ENCODE measurements around the gene B4GALT5.
"Not testable (repeated sequence)": the region's sequence is repeated elsewhere in the genome, so short reads cannot be mapped to it uniquely, and the experiment has no call there.

The B4GALT5 gene

GRCh38 chr20:49729780-49730179, 16.1 kb upstream of the B4GALT5 start:
- peak; percentile 68 for DNase-seq

DNA sequence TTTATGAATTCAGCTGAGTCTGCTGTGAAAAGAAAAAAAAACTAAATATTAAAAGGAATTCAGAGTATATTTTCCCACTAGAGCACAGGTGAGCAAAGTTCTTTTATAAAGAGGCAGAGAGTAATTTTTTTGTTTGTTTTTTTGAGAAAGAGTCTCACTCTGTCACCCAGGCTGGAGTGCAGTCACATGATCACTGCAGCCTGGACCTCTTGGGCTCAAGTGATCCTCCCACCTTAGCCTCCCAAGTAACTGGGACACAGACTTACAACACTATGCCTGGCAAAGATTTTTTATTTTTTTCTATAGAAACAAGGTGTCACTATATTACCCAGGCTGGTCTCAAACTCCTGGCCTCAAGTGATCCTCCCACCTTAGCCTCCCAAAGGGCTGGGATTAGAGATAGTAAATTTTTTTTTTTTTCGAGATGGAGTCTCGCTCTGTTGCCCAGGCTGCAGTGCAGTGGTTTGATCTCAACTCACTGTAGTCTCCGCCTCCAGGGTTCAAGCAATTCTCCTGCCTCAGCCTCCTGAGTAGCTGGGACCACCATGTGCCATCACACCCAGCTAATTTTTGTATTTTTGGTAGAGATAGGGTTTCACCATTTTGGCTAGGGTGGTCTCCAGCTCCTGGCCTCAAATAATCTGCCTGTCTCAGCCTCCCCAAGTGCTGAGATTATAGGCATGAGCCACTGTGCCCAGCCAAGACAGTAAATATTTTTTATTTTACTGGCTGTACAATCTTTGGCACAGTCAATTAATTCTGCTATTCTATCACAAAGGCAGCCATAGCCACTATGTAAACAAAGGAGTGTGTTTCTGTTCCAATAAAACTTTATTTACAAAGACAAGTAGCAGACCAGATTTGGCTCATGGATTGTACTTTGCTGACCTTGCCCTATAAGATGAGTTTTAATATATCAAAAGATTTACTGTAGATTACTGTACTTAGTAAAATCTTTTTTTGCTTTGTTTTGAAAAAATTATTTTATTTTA, 14.5 kb upstream of the B4GALT5 start:
- DNase-seq, result no peak

DNA sequence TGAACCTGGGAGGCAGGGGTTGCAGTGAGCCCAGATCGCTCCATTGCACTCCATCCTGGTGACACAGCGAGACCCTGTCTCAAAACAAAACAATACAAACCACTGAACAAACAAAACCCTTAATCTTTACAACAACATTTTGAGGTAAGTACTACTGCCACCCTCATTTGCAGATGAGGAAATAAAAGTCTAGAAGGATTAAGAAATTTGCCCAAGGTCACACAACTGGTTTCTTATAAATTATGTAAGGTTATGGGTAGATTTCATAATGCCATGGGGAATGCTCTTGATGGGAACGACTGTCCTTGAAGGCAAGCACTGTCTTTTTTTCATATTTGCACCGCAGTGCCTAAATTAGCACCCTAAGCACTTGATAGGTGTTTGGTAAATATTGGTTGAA, 13.8 kb upstream of the B4GALT5 start:
- no peak for DNase-seq

DNA sequence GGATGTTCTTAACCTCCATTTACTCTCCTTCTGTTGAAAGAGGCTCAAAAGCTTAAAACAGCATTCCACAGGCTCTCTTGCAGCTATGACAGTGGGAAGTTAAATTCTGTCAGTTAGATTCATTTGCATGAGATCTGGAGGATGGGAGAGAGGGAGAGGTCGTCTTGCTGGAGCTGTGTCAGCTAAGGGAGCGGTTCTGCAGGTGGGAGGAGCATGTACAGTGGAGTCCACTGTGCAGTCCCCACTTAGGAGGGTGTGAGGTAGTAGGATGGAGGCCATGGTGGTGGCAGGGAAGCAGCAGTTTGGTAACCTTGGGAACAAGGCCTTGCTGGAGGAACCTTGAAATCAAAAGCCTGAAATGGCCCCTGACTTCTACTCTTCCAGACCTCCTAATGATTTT, 12.0 kb upstream of the B4GALT5 start:
- DNase-seq, result no peak

- not testable (repeated sequence) for DNase-seq
These were observed 11.5 kb upstream of the B4GALT5 start for GRCh38 chr20:49725224-49725606.

DNA sequence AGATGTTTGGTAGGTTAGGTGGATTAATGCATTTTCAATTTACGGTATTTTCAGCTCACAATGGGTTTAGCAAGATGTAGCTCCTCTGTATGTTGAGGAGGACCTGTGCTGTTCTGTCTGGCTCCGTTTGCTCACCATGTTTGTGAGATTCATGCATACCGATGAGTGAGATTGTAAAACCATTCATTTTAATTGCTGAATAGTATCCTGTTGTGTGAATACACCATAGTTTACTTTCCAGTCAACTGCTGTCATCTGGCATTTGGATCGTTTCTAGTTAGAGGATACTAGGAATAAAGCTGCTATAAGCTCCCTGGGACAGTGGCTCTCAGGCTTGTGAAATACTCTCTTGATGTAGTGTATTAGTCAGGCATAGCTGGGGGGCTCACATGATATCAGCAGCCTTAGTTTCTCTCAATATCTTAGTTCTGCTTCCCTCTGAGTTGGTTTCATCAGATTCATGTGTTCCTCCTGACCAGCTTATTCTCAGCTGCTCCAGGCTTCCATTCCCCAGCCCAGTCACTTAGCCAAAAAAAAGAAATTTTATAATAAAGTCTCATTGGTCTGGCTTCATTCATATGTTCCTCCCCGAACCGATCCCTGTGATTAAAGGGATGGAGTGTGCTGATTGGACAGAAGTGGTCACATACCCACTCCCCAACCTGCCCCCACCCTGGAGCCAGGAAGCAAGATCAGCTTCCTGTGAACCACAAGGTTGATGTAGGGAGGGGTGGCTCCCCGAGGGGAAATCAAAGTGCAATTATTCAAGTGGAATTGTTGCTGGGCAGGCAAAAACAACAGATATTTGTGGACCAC, 10.9 kb upstream of the B4GALT5 start:
- peak; percentile 42 for DNase-seq

DNA sequence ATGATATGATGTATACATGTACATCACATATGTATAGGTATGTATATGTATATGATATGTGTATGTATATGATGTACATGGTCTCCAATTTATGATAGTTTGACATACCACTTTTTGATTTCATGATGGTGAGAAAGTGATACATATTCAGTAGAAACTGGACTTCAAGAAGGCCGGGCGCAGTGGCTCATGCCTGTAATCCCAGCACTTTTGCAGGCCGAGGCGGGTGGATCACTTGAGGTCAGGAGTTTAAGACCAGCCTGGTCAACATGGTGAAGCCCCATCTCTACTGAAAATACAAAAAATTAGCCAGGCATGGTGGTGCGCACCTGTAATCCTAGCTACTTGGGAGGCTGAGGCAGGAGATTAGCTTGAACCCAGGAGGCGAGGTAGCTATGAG, 10.1 kb upstream of the B4GALT5 start:
- not testable (repeated sequence) for DNase-seq

- not testable (repeated sequence) for DNase-seq
These were observed 7.6 kb upstream of the B4GALT5 start for GRCh38 chr20:49721326-49721725.

GRCh38 chr20:49715466-49715865, 1.8 kb upstream of the B4GALT5 start:
- DNase-seq, result no peak

DNA sequence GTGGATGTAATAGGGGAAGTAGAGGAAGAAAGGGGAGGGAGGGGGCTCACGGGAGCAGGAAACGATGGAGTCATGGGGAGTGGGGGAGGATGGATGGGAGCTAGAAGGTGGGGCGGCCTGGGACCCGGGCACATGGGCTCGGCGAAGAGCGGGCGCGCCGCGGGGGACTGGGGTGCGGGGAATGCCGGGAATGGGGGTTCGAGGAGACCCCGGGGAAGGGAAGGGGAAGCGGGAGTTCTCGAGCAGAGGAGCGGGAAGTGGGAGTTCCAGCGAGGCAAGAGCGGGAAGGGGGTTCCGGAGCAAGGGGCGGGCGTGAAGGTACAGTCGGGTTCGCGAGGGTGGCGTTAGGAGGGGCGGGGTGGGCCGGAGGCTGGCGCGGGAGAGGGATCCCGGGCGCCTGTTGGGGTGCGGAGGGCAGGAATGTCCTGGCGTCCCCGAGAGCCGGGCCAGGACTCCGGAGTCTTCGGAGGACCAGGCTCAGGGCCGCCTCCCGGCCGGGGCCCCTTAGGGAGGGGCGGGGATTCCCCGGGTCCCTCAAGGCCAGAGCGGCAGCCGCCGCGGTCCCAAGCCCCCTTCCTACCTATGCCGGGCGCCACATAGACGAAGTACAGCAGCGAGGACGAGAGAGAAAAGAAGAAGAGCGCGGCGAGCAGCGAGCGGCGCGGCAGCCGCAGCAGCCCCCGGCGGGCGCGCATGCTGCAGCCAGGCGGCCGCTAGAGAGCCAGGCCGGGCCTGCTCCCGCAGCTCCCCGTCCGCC, 504 bp downstream of the B4GALT5 start:
- peak; percentile 41 for DNase-seq

- no peak for DNase-seq
These were observed 1.1 kb downstream of the B4GALT5 start for GRCh38 chr20:49712646-49712995.

- DNase-seq, result no peak
These were observed 1.6 kb downstream of the B4GALT5 start for GRCh38 chr20:49712118-49712517.

GRCh38 chr20:49711667-49711987, 2.1 kb downstream of the B4GALT5 start:
- DNase-seq, result no peak

- no peak for DNase-seq
These were observed 2.6 kb downstream of the B4GALT5 start for GRCh38 chr20:49710971-49711666.

- DNase-seq, result no peak
These were observed 6.6 kb downstream of the B4GALT5 start for GRCh38 chr20:49707118-49707517.

DNA sequence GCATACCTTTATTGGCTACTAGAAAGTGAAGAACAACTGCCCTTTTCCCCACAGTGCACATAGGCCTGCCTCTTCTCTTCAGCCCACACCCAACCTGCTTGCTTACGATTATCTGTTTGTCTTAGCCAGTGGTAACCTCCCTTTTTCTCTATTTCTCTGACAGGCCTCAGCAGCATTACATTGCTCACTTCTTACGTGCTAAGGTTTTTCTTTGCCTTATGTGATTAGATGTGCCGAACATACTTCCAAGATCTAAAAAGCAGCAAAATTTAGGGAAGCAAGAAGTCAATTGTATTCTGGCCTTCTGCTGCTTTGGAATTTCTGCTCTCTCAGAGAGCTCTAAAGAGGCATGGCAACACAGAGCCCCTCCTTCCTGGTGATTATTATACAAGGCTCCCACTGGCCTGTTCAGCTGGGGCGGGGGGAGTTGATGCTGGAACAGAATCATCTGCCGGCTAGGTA, 7.0 kb downstream of the B4GALT5 start:
- no peak for DNase-seq

GRCh38 chr20:49705893-49706292, 7.8 kb downstream of the B4GALT5 start:
- not testable (repeated sequence) for DNase-seq

DNA sequence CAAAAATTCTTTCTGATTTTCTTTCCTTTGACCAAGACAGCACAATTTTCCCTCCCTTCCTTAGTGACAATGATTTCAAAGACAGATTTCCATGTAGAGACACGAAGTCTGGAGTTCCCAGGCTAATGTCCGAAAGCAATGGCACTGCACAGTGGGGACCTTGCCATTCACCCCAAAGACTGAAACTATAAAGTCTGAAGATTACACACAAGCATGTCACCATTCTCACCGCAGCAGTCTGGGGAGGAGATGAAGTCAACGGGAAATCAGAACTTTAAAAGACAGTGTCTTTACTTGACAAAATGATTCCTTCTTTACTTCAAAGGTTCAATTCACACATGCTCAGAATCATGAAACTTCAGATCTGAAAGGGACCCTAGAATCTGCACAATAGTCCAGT, 8.3 kb downstream of the B4GALT5 start:
- no peak for DNase-seq

DNA sequence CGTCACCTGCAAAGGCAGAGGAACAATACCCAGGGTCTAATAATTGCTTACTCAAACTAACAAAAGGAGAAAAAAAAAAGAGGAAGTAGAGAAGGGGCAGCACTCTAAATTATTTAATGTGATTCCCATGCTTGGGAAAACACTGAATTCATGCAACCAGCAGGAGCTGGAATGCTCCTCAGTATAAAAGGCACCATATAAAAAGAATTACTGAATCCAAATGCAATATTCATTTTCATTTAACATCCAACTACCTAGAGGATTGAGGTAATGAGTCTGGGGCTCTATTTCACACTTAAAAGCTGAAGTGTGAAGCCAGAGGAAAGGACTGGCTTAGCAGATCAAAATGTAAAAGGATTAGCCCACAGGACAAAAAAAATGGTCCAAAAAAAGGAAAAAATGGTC, 8.7 kb downstream of the B4GALT5 start:
- DNase-seq, result no peak

- no peak for DNase-seq
These were observed 11.8 kb downstream of the B4GALT5 start for GRCh38 chr20:49701916-49702315.

DNA sequence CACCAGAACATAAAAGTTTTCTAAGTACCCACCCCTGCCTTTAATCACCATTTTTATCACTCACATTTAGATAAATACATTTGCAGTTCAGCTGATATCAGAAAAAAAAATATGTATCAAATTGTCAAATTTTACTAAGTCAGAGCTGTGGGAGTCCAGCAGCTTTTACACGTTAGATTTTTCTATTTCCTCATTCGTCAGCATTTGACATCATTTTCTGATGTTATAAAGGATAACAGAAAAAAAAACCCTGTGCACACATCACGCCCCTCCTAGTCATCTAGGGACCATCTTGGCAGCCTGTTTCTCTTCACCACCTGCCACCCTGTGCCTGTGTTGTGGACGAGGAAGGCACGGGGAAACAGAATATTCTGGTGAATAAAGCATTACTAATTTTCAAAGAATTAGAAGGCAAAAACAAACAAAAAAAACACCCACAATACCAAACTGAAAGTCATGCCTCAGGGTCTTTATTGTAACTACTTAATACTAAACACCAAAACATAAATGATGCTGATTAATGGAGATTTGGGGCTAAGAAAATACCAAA, 12.4 kb downstream of the B4GALT5 start:
- peak; percentile 40 for DNase-seq

All from NCI-H226 (cell line).